ENCODE data around the gene CDK11B. TPM values are rescaled to one million over a fixed set of nuclear protein-coding genes. Genes with fewer than 3 reads are reported as not detected.
"Not testable (repeated sequence)": the region's sequence is repeated elsewhere in the genome, so short reads cannot be mapped to it uniquely, and the experiment has no call there.

Gene CDK11B
- total RNA-seq, 1 donor from 2014 or later = 21.1 TPM

GRCh38 chr1:1637479-1637875, 21.3 kb downstream of the CDK11B start:
- H3K27me3 Mint-ChIP-seq (ENCODE audit: low read depth); H3K4me3 Mint-ChIP-seq (ENCODE audit: unreplicated experiment); H3K36me3 Mint-ChIP-seq (ENCODE audit: low read depth); H3K4me1 Mint-ChIP-seq (ENCODE audit: low read depth); H3K27ac Mint-ChIP-seq (ENCODE audit: unreplicated experiment); H3K9me3 Mint-ChIP-seq (ENCODE audit: low read depth): not testable (repeated sequence)
- peak; percentile 56 for DNase-seq (ENCODE audit: low spot score)

- not testable (repeated sequence) for H3K4me1 Mint-ChIP-seq (ENCODE audit: low read depth); H3K4me3 Mint-ChIP-seq (ENCODE audit: unreplicated experiment); H3K9me3 Mint-ChIP-seq (ENCODE audit: low read depth); H3K27ac Mint-ChIP-seq (ENCODE audit: unreplicated experiment); H3K36me3 Mint-ChIP-seq (ENCODE audit: low read depth); H3K27me3 Mint-ChIP-seq (ENCODE audit: low read depth)
- DNase-seq (ENCODE audit: low spot score) = peak; percentile 91
These were observed 22.0 kb downstream of the CDK11B start for GRCh38 chr1:1636621-1637478.

- H3K4me1 Mint-ChIP-seq (ENCODE audit: low read depth); H3K36me3 Mint-ChIP-seq (ENCODE audit: low read depth); H3K4me3 Mint-ChIP-seq (ENCODE audit: unreplicated experiment); H3K27ac Mint-ChIP-seq (ENCODE audit: unreplicated experiment); H3K9me3 Mint-ChIP-seq (ENCODE audit: low read depth); H3K27me3 Mint-ChIP-seq (ENCODE audit: low read depth): not testable (repeated sequence)
- peak; percentile 87 for DNase-seq (ENCODE audit: low spot score)
These were observed 24.2 kb downstream of the CDK11B start for GRCh38 chr1:1634613-1635012.

- H3K36me3 Mint-ChIP-seq (ENCODE audit: low read depth) = not testable (repeated sequence)
These were observed 25.4 kb downstream of the CDK11B start for GRCh38 chr1:1633409-1633808.

GRCh38 chr1:1631782-1632420, 26.9 kb downstream of the CDK11B start, which contains the start of gene MMP23B:
Gene MMP23B (plus strand): TSS chr1:1632173. CDS start chr1:1632219, 46 bp downstream.
- H3K27ac Mint-ChIP-seq (ENCODE audit: unreplicated experiment) = peak within 1 kb of the TSS; percentile 57
- no peaks in the 10 kb centered on the region for H3K4me1 Mint-ChIP-seq (ENCODE audit: low read depth)
- DNase-seq (ENCODE audit: low spot score) = peak; percentile 77
- H3K27me3 Mint-ChIP-seq (ENCODE audit: low read depth) = no peaks in the 10 kb centered on the region
- peaks cover 2% of the 10 kb centered on the region for H3K36me3 Mint-ChIP-seq (ENCODE audit: low read depth)
- TF ChIP-seq CTCF (IDR thresholded peaks at IDR 0.05) = no peak
- peak within 1 kb of the TSS; percentile 57 for H3K4me3 Mint-ChIP-seq (ENCODE audit: unreplicated experiment)
- H3K9me3 Mint-ChIP-seq (ENCODE audit: low read depth) = no peaks in the 10 kb centered on the region

More at GRCh38 chr1:1633409-1633808, 25.4 kb downstream of the CDK11B start:
- not testable (repeated sequence) for DNase-seq (ENCODE audit: low spot score); H3K4me1 Mint-ChIP-seq (ENCODE audit: low read depth); H3K27ac Mint-ChIP-seq (ENCODE audit: unreplicated experiment); H3K9me3 Mint-ChIP-seq (ENCODE audit: low read depth); H3K4me3 Mint-ChIP-seq (ENCODE audit: unreplicated experiment); H3K27me3 Mint-ChIP-seq (ENCODE audit: low read depth)

- Mint-ChIP-seq H3K27ac (ENCODE audit: unreplicated experiment) (peak overlapping the region; percentile 57), H3K36me3 (ENCODE audit: low read depth) (no peaks in the 10 kb centered on the region), H3K27me3 (ENCODE audit: low read depth) (no peaks in the 10 kb centered on the region), H3K4me3 (ENCODE audit: unreplicated experiment) (peak overlapping the region; percentile 57), H3K9me3 (ENCODE audit: low read depth) (no peaks in the 10 kb centered on the region), H3K4me1 (ENCODE audit: low read depth) (no peaks in the 10 kb centered on the region)
- no peak for DNase-seq (ENCODE audit: low spot score)
- TF ChIP-seq CTCF (IDR thresholded peaks at IDR 0.05) = no peak
These were observed 27.6 kb downstream of the CDK11B start for GRCh38 chr1:1630965-1631781.

All from chondrocyte (in vitro differentiated cells).